ENCODE data around the gene WRNIP1.

DNA sequence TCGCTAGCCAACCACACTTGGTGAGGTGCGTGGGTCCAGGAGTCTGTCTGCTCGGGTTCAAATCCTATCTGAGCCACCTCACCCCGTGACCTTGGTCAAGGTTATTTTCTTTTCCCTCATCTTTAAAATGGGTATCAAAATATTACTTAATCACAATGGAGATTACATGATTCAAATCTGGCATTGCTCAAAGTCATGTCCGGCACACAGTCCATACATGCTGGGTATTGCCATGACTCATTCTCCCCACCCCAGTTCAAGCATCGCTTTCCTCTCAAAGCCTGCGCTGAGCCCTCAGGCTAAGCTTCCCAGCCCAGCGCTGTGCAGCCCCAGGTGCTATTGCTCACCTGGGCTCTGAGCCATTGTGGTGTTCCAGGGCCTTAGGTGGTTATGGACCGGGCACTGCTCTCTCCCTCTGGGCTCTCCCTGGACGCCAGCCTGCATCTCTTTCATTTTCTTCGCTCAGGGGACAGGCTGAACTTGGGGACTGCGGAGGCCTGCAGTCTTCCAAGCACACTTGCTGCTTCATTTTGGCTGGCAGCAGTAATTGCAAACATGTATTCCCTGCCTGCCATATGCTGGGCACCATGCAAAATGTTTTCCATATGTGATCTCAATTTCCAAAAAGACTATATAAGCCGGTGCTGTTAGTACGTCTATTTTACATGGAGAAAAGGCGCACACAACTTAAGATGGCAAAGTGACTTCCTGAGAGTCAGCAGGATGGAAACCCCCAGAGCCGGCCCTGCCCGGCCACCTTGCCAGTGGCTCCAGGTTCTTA is 27.3 kb downstream of the WRNIP1 start:
- TF ChIP-seq, protein P1, sequence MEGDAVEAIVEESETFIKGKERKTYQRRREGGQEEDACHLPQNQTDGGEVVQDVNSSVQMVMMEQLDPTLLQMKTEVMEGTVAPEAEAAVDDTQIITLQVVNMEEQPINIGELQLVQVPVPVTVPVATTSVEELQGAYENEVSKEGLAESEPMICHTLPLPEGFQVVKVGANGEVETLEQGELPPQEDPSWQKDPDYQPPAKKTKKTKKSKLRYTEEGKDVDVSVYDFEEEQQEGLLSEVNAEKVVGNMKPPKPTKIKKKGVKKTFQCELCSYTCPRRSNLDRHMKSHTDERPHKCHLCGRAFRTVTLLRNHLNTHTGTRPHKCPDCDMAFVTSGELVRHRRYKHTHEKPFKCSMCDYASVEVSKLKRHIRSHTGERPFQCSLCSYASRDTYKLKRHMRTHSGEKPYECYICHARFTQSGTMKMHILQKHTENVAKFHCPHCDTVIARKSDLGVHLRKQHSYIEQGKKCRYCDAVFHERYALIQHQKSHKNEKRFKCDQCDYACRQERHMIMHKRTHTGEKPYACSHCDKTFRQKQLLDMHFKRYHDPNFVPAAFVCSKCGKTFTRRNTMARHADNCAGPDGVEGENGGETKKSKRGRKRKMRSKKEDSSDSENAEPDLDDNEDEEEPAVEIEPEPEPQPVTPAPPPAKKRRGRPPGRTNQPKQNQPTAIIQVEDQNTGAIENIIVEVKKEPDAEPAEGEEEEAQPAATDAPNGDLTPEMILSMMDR (IDR thresholded peaks at IDR 0.05) = no peak
- TF ChIP-seq POLR2A (IDR thresholded peaks at IDR 0.05) = no peak
